SU-DHL-6 (cell line): ENCODE data around the gene MYBPHL.

ENCODE experiments used
- H2AFZ ChIP-seq: fragments of 200-600 bp; sonication (generic); 2 replicates; pipeline ENCODE4 v1.6.1; 2014; ENCODE audit warnings: low read depth, mild to moderate bottlenecking, moderate library complexity, mixed read lengths, antibody characterized with exemption, low read length; ENCODE audit not compliant: severe bottlenecking
- H3F3A ChIP-seq: fragments of 200-600 bp; shearing (Covaris generic); 2 replicates; pipeline ENCODE4 v1.6.0; 2016; ENCODE audit warnings: antibody characterized with exemption, mild to moderate bottlenecking; ENCODE audit not compliant: insufficient read depth
- H3K27ac ChIP-seq: fragments of 200-600 bp; sonication (generic); 2 replicates; pipeline ENCODE4 v1.5.1; 2016; ENCODE audit warnings: low read depth, mild to moderate bottlenecking, low read length, moderate library complexity, mixed read lengths
- H3K27me3 ChIP-seq: fragments of 200-600 bp; sonication (generic), shearing (Covaris generic); 2 replicates; pipeline ENCODE4 v1.6.0; 2014; ENCODE audit warnings: mild to moderate bottlenecking, low read length
- H3K36me3 ChIP-seq: fragments of 200-600 bp; sonication (generic); 2 replicates; pipeline ENCODE4 v1.6.1; 2014; ENCODE audit warnings: mild to moderate bottlenecking, low read length, mixed read lengths
- H3K4me2 ChIP-seq: fragments of 300-600, 200-600 bp; shearing (Covaris generic), sonication (generic); 2 replicates; pipeline ENCODE4 v1.6.0; 2014; ENCODE audit warnings: low read length, low read depth, mild to moderate bottlenecking; ENCODE audit not compliant: poor library complexity, severe bottlenecking
- H3K4me3 ChIP-seq: fragments of 200-600 bp; sonication (generic); 2 replicates; pipeline ENCODE4 v1.5.1; 2014; ENCODE audit warnings: antibody characterized with exemption, low read length, mild to moderate bottlenecking, mixed read lengths; ENCODE audit not compliant: insufficient read depth, poor library complexity, severe bottlenecking
- H3K79me2 ChIP-seq: fragments of 200-600 bp; sonication (generic); 2 replicates; pipeline ENCODE4 v1.6.1; 2014; ENCODE audit warnings: mild to moderate bottlenecking, low read length, moderate library complexity; ENCODE audit not compliant: insufficient read depth
- H3K9ac ChIP-seq: fragments of 200-600 bp; sonication (generic); 2 replicates; pipeline ENCODE4 v1.7.0; 2014; ENCODE audit warnings: mild to moderate bottlenecking, low read length
- H3K9me2 ChIP-seq: fragments of 200-600 bp; sonication (generic); replicated peaks from 2 replicates; pipeline ENCODE4 v1.6.1; 2014; ENCODE audit warnings: low read length; ENCODE audit not compliant: insufficient read depth
- H3K9me3 ChIP-seq: fragments of 200-600 bp; sonication (generic); 2 replicates; pipeline ENCODE4 v1.6.1; 2014; ENCODE audit warnings: low read length, mixed read lengths; ENCODE audit not compliant: insufficient read depth
- H4K20me1 ChIP-seq: fragments of 200-600 bp; sonication (generic); 2 replicates; pipeline ENCODE4 v1.6.1; 2014; ENCODE audit warnings: low read depth, mild to moderate bottlenecking, antibody characterized with exemption, low read length, moderate library complexity, mixed read lengths
- EZH2phosphoT487 ChIP-seq: fragments of 200-600 bp; sonication (generic), shearing (Covaris generic); conservative IDR thresholded peaks from 2 replicates; pipeline ENCODE4 v1.6.1; 2018; ENCODE audit warnings: mild to moderate bottlenecking, antibody characterized with exemption, low read length, moderate library complexity, mixed read lengths
- TF ChIP-seq, protein P1 (sequence below): fragments of 200-600 bp; sonication (generic); IDR thresholded peaks from one replicate; pipeline ENCODE4 v1.5.1; 2017; ENCODE audit warnings: antibody characterized with exemption, mild to moderate bottlenecking, low read length, moderate library complexity; ENCODE audit not compliant: insufficient read depth, poor library complexity, severe bottlenecking

Gene MYBPHL

GRCh38 chr1:109280862-109281261, 25.9 kb downstream of the MYBPHL start:
- no peak overlapping the region for H2AFZ ChIP-seq
- no peaks in the 10 kb centered on the region; the same call in 1 of the 2 replicates for H3F3A ChIP-seq
- H3K4me2 ChIP-seq, result no peak overlapping the region
- no peaks in the 10 kb centered on the region for H4K20me1 ChIP-seq
- H3K27ac ChIP-seq, result no peak overlapping the region
- no peaks in the 10 kb centered on the region for H3K27me3 ChIP-seq
- no peak overlapping the region for H3K4me3 ChIP-seq
- H3K9me2 ChIP-seq, result no peaks in the 10 kb centered on the region
- H3K36me3 ChIP-seq, result no peaks in the 10 kb centered on the region
- H3K9ac ChIP-seq, result no peak overlapping the region
- H3K9me3 ChIP-seq, result no peaks in the 10 kb centered on the region
- TF ChIP-seq, protein P1, sequence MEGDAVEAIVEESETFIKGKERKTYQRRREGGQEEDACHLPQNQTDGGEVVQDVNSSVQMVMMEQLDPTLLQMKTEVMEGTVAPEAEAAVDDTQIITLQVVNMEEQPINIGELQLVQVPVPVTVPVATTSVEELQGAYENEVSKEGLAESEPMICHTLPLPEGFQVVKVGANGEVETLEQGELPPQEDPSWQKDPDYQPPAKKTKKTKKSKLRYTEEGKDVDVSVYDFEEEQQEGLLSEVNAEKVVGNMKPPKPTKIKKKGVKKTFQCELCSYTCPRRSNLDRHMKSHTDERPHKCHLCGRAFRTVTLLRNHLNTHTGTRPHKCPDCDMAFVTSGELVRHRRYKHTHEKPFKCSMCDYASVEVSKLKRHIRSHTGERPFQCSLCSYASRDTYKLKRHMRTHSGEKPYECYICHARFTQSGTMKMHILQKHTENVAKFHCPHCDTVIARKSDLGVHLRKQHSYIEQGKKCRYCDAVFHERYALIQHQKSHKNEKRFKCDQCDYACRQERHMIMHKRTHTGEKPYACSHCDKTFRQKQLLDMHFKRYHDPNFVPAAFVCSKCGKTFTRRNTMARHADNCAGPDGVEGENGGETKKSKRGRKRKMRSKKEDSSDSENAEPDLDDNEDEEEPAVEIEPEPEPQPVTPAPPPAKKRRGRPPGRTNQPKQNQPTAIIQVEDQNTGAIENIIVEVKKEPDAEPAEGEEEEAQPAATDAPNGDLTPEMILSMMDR, result no peak
- TF ChIP-seq EZH2phosphoT487, result no peak
- H3K79me2 ChIP-seq, result no peaks in the 10 kb centered on the region

DNA sequence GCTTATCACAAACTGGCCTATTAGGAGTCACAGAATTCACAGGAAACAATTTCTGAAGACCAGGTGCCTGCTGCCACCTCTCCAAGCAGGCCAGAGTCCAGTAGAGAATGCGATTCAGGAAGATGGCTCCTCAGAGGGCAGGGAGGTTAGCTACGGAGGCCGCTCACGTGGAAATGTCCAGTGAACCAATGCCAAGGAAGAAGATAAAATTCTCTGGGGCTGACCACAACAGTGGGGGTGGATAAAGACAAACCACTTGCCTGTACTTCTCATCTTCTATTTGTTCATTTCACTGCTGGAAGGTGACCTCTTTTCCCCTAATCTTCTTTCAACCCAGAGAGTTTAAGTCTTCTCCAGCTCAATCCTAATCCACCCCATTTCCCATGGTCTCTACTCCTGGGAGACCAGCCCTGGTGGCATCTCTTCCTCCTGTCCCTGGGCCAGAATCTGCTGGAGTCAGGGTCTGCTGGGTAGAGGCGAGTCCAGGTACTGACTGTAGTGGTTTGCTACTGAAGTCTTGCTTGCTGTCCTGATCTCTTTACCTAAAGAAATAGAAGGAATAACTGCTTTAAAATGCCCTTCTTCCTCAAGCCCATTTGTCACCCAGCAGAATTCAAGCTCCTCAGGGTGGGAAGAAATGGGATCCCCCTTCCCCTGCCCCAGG, 27.1 kb downstream of the MYBPHL start:
- Histone ChIP-seq H3K27me3 (no peaks in the 10 kb centered on the region), H4K20me1 (no peaks in the 10 kb centered on the region), H3K9me3 (no peaks in the 10 kb centered on the region), H3K4me2 (no peak overlapping the region), H3F3A (no peaks in the 10 kb centered on the region; the same call in 1 of the 2 replicates), H3K27ac (no peak overlapping the region), H3K79me2 (no peaks in the 10 kb centered on the region), H3K4me3 (no peak overlapping the region), H3K9me2 (no peaks in the 10 kb centered on the region), H3K36me3 (no peaks in the 10 kb centered on the region), H3K9ac (no peak overlapping the region), H2AFZ (no peak overlapping the region)
- TF ChIP-seq, protein P1, result no peak
- TF ChIP-seq EZH2phosphoT487, result no peak

GRCh38 chr1:109277434-109278204, 29.2 kb downstream of the MYBPHL start:
- no peaks in the 10 kb centered on the region for H4K20me1 ChIP-seq
- H3K4me3 ChIP-seq, result no peak overlapping the region
- H3F3A ChIP-seq, result no peaks in the 10 kb centered on the region; the same call in 1 of the 2 replicates
- no peaks in the 10 kb centered on the region for H3K9me2 ChIP-seq
- H3K9me3 ChIP-seq, result no peaks in the 10 kb centered on the region
- no peak overlapping the region for H2AFZ ChIP-seq
- H3K9ac ChIP-seq, result no peak overlapping the region
- no peaks in the 10 kb centered on the region for H3K27me3 ChIP-seq
- H3K4me2 ChIP-seq, result no peak overlapping the region
- TF ChIP-seq, protein P1, result peak; percentile 73
- no peak for TF ChIP-seq EZH2phosphoT487
- no peak overlapping the region for H3K27ac ChIP-seq
- no peaks in the 10 kb centered on the region for H3K79me2 ChIP-seq
- no peaks in the 10 kb centered on the region for H3K36me3 ChIP-seq
